DND-41 (cell line): Measurements from ENCODE around the gene SLAIN2.

Experiments
- EZH2 ChIP-seq: IDR thresholded peaks from 3 replicates; pipeline ENCODE4 v1.6.1; 2012; ENCODE audit warnings: borderline replicate concordance, low read depth, mild to moderate bottlenecking, moderate library complexity, low read length, inconsistent platforms; ENCODE audit not compliant: severe bottlenecking
- TF ChIP-seq, protein P1 (sequence below): IDR thresholded peaks from 2 replicates; pipeline ENCODE4 v1.5.1; 2012; ENCODE audit warnings: borderline replicate concordance, low read length, moderate library complexity, mild to moderate bottlenecking; ENCODE audit not compliant: poor library complexity, severe bottlenecking; ENCODE audit errors: extremely low read depth

DNA sequence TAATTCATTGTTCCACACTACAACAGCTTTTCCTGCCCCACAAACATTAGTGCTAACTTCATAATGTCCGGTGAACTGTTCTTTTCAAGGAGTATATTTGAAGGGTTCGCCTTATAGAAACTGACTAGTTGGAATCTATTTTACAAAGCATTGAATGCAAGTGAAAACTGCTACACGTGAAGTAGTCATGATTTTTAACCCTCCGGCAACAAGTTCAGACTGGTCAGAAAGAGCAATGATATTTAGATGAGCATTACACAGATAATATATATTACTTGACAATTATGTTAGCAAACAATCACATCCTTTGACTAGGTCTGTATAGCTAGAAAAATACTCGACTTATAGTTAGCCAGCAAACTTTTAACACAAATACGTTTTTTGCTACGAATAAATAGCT lies 1.7 kb upstream of the SLAIN2 start:
- TF ChIP-seq, protein P1, sequence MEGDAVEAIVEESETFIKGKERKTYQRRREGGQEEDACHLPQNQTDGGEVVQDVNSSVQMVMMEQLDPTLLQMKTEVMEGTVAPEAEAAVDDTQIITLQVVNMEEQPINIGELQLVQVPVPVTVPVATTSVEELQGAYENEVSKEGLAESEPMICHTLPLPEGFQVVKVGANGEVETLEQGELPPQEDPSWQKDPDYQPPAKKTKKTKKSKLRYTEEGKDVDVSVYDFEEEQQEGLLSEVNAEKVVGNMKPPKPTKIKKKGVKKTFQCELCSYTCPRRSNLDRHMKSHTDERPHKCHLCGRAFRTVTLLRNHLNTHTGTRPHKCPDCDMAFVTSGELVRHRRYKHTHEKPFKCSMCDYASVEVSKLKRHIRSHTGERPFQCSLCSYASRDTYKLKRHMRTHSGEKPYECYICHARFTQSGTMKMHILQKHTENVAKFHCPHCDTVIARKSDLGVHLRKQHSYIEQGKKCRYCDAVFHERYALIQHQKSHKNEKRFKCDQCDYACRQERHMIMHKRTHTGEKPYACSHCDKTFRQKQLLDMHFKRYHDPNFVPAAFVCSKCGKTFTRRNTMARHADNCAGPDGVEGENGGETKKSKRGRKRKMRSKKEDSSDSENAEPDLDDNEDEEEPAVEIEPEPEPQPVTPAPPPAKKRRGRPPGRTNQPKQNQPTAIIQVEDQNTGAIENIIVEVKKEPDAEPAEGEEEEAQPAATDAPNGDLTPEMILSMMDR: no peak
- TF ChIP-seq EZH2: no peak
